PFSK-1 (cell line): ENCODE data around the gene GRIN1.

Experiments used
- FOXP2 ChIP-seq: optimal IDR thresholded peaks from 2 replicates; pipeline ENCODE3; 2011; ENCODE audit warnings: borderline replicate concordance, control low read depth, inconsistent platforms; ENCODE audit not compliant: insufficient read depth; ENCODE audit errors: extremely low read length, extremely low read depth
- POLR2AphosphoS5 ChIP-seq: IDR thresholded peaks from 2 replicates; pipeline ENCODE4 v1.6.1; 2012; ENCODE audit warnings: low read depth, mild to moderate bottlenecking, control low read depth, low read length, moderate library complexity
- REST ChIP-seq, 2 experiments: IDR thresholded peaks; 2 replicates each; pipeline versions ENCODE4 v1.6.1 to v1.8.0; 2011 to 2012; ENCODE audit warnings: low read depth in 2 of 2, low read length in 2 of 2, control low read depth in 1 of 2, inconsistent platforms in 1 of 2, mild to moderate bottlenecking in 1 of 2, moderate library complexity in 1 of 2; ENCODE audit not compliant: insufficient read depth in 1 of 2
- SIN3A ChIP-seq: IDR thresholded peaks from 2 replicates; pipeline ENCODE4 v1.6.1; 2012; ENCODE audit warnings: mild to moderate bottlenecking, low read length, moderate library complexity, borderline replicate concordance; ENCODE audit not compliant: insufficient read depth
- TAF1 ChIP-seq: IDR thresholded peaks from 2 replicates; pipeline ENCODE4 v1.6.1; 2012; ENCODE audit warnings: low read length, control low read depth, borderline replicate concordance; ENCODE audit not compliant: insufficient read depth

- TF ChIP-seq REST (IDR thresholded peaks at IDR 0.05; ENCODE audit: insufficient read depth in 1 of 2, low read depth in 2 of 2, low read length in 2 of 2): no peak
- TF ChIP-seq POLR2AphosphoS5: no peak
- TF ChIP-seq TAF1: no peak
- no peak for TF ChIP-seq SIN3A
- TF ChIP-seq FOXP2: no peak
These were observed 46.1 kb downstream of the GRIN1 start for GRCh38 chr9:137184881-137185660.
